ENCODE measurements around the gene IFIT1. TPM values are rescaled to one million over a fixed set of nuclear protein-coding genes. Genes with fewer than 3 reads are reported as not detected.
A peak's percentile ranks its signal among the peaks of the same experiment; 100 is the strongest.

Gene IFIT1
- total and polyA plus RNA-seq, 9 of the 15 experiments (the other 6 are each of a cell fraction or from before 2014, with no cell fraction given) = 0.03 to 0.40 (median 0.18) TPM

GRCh38 chr10:89351780-89352597 is 40.4 kb upstream of the IFIT1 start (continued):
- TF ChIP-seq MEIS2 (IDR thresholded peaks at IDR 0.05; ENCODE audit: partially characterized antibody) (peak; percentile 3), ZNF408 (CRISPR knock-in tag; IDR thresholded peaks at IDR 0.05; ENCODE audit: low read depth) (no peak), GTF2E2 (tag; IDR thresholded peaks at IDR 0.05) (no peak), NR2C1 (IDR thresholded peaks at IDR 0.05) (no peak), NR2C1 (tag; IDR thresholded peaks at IDR 0.05) (no peak), BHLHE40 (IDR thresholded peaks at IDR 0.05; ENCODE audit: low read length) (peak; percentile 38; the same call in 1 of the 2 replicates), YY1 (IDR thresholded peaks at IDR 0.05; ENCODE audit: borderline replicate concordance in 1 of 3, control insufficient read depth in 1 of 3, extremely low read depth in 1 of 3, insufficient read depth in 3 of 3, insufficient read length in 1 of 3, insufficient replicate concordance in 2 of 3, low read depth in 1 of 3, low read length in 2 of 3) (peak in 1 of 3 experiments; percentile 33), FOSL1 (tag; conservative IDR thresholded peaks at IDR 0.05) (peak; percentile 75), RCOR1 (IDR thresholded peaks at IDR 0.05; ENCODE audit: borderline replicate concordance in 1 of 2, low read depth in 2 of 2, low read length in 2 of 2) (no peak)

- in situ Hi-C loops (cut with MboI) (no loop called here), intact Hi-C loops (cut with micrococcal nuclease) (no loop called here)
- Histone ChIP-seq H3K4me2 (ENCODE audit: insufficient read depth, low read length) (no peak overlapping the region; the same call in 1 of the 2 replicates), H3K27ac (ENCODE audit: extremely low read depth, low read depth, low read length) (peak overlapping the region; percentile 66), H3K4me1 (replicated peaks in 1 of 2; ENCODE audit: control insufficient read depth in 2 of 2, insufficient read depth in 2 of 2, low read length in 2 of 2) (peaks cover 5 to 30% of the 10 kb centered on the region in 2 experiments; a peak in 4 of 5 replicates), H3K36me3 (ENCODE audit: control insufficient read depth, insufficient read depth, low read length) (no peaks in the 10 kb centered on the region), H3K9ac (ENCODE audit: insufficient read depth in 1 of 2, low read depth in 2 of 2, low read length in 2 of 2) (peak overlapping the region in 1 of 2 experiments; percentile 12; a peak in 1 of 4 replicates), H3K4me3 (no peak overlapping the region), H3K9me3 (replicated peaks; ENCODE audit: control insufficient read depth, insufficient read depth, low read depth, low read length) (no peaks in the 10 kb centered on the region; the same call in 1 of the 2 replicates), H4K20me1 (replicated peaks; ENCODE audit: control insufficient read depth, insufficient read depth, low read length) (no peaks in the 10 kb centered on the region), H2AFZ (ENCODE audit: low read depth, low read length) (peak overlapping the region; percentile 59; the same call in 1 of the 2 replicates), H3K9me1 (ENCODE audit: control insufficient read depth, insufficient read depth, low read length) (no peaks in the 10 kb centered on the region), H3K79me2 (ENCODE audit: control insufficient read depth, insufficient read depth, low read length) (no peaks in the 10 kb centered on the region), H3K27me3 (ENCODE audit: control insufficient read depth in 2 of 2, insufficient read depth in 2 of 2, low read length in 2 of 2) (no peaks in the 10 kb centered on the region)
- CTCF ChIA-PET (ENCODE audit: low intra/inter-chr PET ratio) = no interaction called here
- DNase-seq (ENCODE audit: extremely low read depth in 1 of 4, low spot score in 3 of 4) (peak in 2 of 4 experiments; percentile 20 to 62), ATAC-seq (peak; percentile 77), FAIRE-seq (peak; percentile 81)
- POLR2A ChIA-PET = interaction anchor here (1.0 kb wide), 1 partner anchor 10 kb away, joined by 4 read pairs; no protein-coding TSS in a partner anchor
- 4% methylated on average over 4 of the region's 4 CpGs for WGBS (ENCODE audit: insufficient coverage, low coverage, missing lambda C conversion rate)
- no TSS peak for BruUV-seq (replicated peaks)
- TF ChIP-seq ZNF707 (CRISPR knock-in tag; conservative IDR thresholded peaks at IDR 0.05) (no peak), POLR2A (conservative IDR thresholded peaks at IDR 0.05) (no peak), RHOXF2B (CRISPR knock-in tag; conservative IDR thresholded peaks at IDR 0.05) (no peak), SOX6 (IDR thresholded peaks at IDR 0.05) (no peak), GABPB2 (CRISPR knock-in tag; conservative IDR thresholded peaks at IDR 0.05) (no peak), RBM14 (IDR thresholded peaks at IDR 0.05; ENCODE audit: borderline replicate concordance, insufficient read depth, low read depth, low read length) (no peak), ZBTB9 (CRISPR knock-in tag; IDR thresholded peaks at IDR 0.05) (no peak)
Measured at GRCh38 chr10:89352802-89353201, 39.6 kb upstream of the IFIT1 start.
